Esophagus (tissue), 2 donors: ENCODE results near the gene IQCK. TPM values are rescaled to one million over a fixed set of nuclear protein-coding genes. Genes with fewer than 3 reads are reported as not detected.

Experiments
- H3K27ac ChIP-seq, 2 donors: one replicate each; pipeline ENCODE4 v1.5.1; 2013; ENCODE audit warnings: low read depth in 2 of 2, mild to moderate bottlenecking in 2 of 2, inconsistent platforms in 1 of 2, low read length in 1 of 2, moderate library complexity in 1 of 2
- H3K27me3 ChIP-seq, 2 donors: one replicate each; pipeline ENCODE4 v1.6.1; 2013; ENCODE audit warnings: low read length in 2 of 2, control low read depth in 1 of 2, mild to moderate bottlenecking in 1 of 2; ENCODE audit not compliant: insufficient read depth in 2 of 2, control insufficient read depth in 1 of 2
- H3K36me3 ChIP-seq, 2 donors: one replicate each; pipeline ENCODE4 v1.6.1; 2013; ENCODE audit warnings: low read length in 1 of 2; ENCODE audit not compliant: control insufficient read depth in 2 of 2, insufficient read depth in 2 of 2
- H3K4me1 ChIP-seq, 2 donors: one replicate each; pipeline ENCODE4 v1.6.1; 2013; ENCODE audit warnings: low read length in 1 of 2; ENCODE audit not compliant: control insufficient read depth in 2 of 2, insufficient read depth in 2 of 2
- H3K4me3 ChIP-seq, 2 donors: one replicate each; pipeline ENCODE4 v1.5.1; 2013; ENCODE audit warnings: low read length in 2 of 2, mild to moderate bottlenecking in 2 of 2, low read depth in 1 of 2, moderate library complexity in 1 of 2
- H3K9me3 ChIP-seq, 2 donors: one replicate each; pipeline ENCODE4 v1.6.1; 2013; ENCODE audit warnings: mild to moderate bottlenecking in 2 of 2, low read depth in 1 of 2, low read length in 1 of 2, moderate library complexity in 1 of 2; ENCODE audit not compliant: control insufficient read depth in 2 of 2, insufficient read depth in 1 of 2
- WGBS, 2 donors: extraction: QIAGEN DNeasy Blood & Tissue Kit; methylation state at CpG; one replicate each; pipeline ENCODE4 v1.1.7; 2013; 5-methylcytosine and 5-hydroxymethylcytosine counted together
- polyA plus RNA-seq, 2 donors: library from polyadenylated mRNA; stranded (reverse); fragments of 200-250 nt; gene quantifications; one replicate each; pipeline ENCODE4 v1.2.3, GENCODE V29; 2013
- donor health status: healthy with polysubstance abuse.
- donor health status: Bipolar disorder and iron deficiency.

Gene IQCK
- polyA plus RNA-seq, 2 donors: 4.5 to 5.3 TPM

DNA sequence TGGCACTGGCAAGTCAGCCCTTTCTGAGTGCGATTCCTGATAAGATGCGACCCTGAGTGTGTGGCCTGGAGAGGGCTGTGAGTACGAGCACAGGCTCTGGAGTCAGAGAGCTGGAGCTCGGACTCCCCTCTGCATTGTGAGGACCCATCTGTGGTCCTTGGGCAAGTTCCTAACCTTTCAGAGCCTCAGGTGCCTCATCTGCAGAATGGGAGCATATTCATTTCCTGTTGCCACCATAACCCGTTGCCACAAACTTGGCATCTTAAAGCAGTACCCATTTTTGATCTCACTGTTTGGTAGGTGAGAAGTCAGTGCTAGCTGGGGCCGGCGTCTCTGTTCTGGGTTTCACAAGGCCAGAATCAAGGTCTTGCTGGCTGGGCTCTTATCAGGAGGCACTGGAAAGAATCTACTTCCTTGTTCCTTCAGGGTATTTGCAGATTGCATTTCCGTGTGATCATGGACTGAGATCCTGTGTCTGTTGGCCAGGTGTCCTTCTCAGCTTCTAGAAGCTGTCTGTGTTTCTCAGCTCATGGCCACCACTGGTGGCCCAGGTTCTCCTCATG lies 20.2 kb upstream of the IQCK start:
- H3K36me3 ChIP-seq: peaks cover 2 to 10% of the 10 kb centered on the region in 2 donors
- WGBS, 2 donors: 62 to 80% methylated on average over 8 of the region's 8 CpGs
- H3K27ac ChIP-seq: peak overlapping the region in 1 of 2 donors; percentile 18
- H3K4me1 ChIP-seq: peaks cover 13 to 22% of the 10 kb centered on the region in 2 donors
- H3K4me3 ChIP-seq: no peak overlapping the region
- no peaks in the 10 kb centered on the region for H3K27me3 ChIP-seq
- no peaks in the 10 kb centered on the region for H3K9me3 ChIP-seq

DNA sequence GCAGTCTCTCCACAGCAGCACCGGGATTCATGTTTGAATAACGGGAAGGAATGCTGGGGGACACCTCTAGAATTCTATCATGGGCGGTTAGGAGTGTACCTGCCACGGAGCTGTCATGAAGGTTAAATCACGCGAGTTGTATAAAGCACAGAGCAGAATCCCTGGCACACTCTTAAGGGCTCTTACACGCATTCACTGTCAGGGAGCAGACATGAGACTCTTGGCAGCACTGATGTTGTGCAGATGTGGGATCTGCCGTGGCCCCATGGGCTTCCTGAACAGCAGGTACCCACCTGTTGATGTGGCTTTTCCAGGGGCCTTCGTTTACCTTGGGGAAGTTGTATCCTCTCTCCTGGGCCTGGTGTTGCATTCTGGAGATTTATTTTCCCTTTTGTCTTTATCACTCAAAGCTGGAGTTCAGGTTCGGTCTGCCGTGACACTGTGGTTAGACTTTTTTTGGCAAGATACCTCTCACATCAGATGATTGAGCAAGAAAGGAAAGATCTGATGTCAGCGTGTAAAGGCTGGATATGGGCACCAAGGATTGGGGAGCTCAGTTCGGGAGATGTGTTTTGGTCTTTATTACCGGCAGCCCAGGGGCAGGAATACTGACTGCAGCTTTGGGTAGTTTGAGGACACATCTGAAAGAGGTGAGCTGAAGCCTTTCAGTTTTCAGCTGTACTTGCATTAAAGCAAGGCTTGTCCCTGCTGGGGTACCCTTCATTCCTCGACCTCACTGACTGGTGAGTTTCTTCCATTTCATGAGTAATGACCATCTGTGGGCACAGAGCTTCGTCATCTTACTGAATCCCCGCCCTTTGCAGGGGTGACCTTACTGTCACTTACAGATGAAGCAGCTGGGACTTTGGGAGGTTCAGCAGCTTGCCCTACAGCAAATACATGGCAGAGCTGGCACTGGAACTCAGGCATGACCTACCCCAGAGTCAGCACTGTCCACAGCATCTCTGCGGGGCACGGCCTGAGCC lies 19.3 kb upstream of the IQCK start:
- WGBS, 2 donors: 72% methylated on average over 19 of the region's 19 CpGs
- H3K9me3 ChIP-seq: no peaks in the 10 kb centered on the region
- no peaks in the 10 kb centered on the region for H3K27me3 ChIP-seq
- H3K4me3 ChIP-seq: no peak overlapping the region
- peak overlapping the region in 1 of 2 donors; percentile 54 for H3K27ac ChIP-seq
- H3K36me3 ChIP-seq: peaks cover 2 to 15% of the 10 kb centered on the region in 2 donors
- peaks cover 13 to 22% of the 10 kb centered on the region in 2 donors for H3K4me1 ChIP-seq

DNA sequence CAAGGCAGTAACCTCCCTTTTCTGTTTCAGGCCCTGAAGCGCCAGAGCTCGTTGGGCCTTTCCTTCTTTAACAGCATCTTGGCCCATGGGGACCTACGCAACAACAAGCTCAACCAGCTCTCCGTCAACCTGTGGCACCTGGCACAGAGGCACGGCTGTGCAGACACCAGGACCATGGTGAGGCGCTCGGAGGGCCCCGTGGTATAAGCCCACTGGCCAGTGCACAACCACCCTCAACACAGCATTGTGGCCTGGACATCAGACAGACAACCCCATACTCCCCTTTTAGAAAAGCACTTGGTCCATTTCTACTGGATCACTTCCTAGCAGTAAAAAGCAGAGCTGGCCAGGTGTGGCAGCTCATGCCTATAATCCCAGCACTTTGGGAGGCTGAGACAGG lies 18.6 kb upstream of the IQCK start:
- H3K4me1 ChIP-seq: peaks cover 13 to 22% of the 10 kb centered on the region in 2 donors
- H3K36me3 ChIP-seq: peaks cover 2 to 17% of the 10 kb centered on the region in 2 donors
- H3K4me3 ChIP-seq: peak overlapping the region in 1 of 2 donors; percentile 15
- no peaks in the 10 kb centered on the region for H3K9me3 ChIP-seq
- 94 to 97% methylated on average over 8 of the region's 8 CpGs for WGBS, 2 donors
- H3K27me3 ChIP-seq: no peaks in the 10 kb centered on the region
- peak overlapping the region in 1 of 2 donors; percentile 54 for H3K27ac ChIP-seq

DNA sequence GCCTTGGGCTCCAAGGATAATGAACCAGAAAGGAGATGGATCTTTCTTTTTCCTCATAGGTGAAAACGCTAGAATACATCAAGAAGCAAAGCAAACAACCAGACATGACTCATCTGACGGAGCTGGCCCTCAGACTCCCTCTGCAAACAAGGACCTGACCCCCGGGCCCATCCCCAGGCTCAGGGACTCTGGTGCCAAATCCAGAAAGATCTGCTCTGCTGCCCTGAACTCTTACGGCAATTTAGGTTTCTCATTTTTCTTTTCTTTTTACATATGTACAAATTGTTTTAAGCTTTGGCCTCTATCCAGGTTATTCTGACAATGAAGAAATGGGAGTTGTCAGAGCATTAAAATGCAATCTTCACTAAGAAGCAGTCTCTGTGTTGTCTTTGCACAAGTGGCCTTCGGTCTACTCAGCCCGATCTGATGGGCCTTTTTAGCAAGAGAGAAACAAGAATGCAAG lies 17.7 kb upstream of the IQCK start:
- peaks cover 2 to 20% of the 10 kb centered on the region in 2 donors for H3K36me3 ChIP-seq
- WGBS, 2 donors: 25 to 35% methylated on average over 6 of the region's 6 CpGs
- no peaks in the 10 kb centered on the region for H3K9me3 ChIP-seq
- H3K27me3 ChIP-seq: no peaks in the 10 kb centered on the region
- H3K4me3 ChIP-seq: no peak overlapping the region
- H3K27ac ChIP-seq: peak overlapping the region in 1 of 2 donors; percentile 60
- peaks cover 13 to 25% of the 10 kb centered on the region in 2 donors for H3K4me1 ChIP-seq

DNA sequence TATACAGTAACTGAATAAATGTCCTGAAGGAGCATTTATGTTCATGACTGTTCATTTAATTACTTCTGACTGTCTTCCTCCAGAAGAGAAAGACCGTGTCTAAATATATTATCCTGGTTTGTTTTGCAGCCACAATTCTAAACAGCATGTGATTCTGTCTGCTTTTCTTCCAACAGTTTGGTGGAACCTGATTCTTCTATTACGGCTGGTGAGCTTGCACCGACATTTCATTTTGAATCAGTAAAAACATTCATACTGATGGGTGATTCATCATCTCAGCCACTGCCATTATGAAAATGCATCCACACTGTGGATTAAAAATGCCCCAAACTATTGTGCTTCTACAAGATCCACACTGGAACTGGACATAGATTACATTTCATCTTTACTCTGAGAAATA lies 17.0 kb upstream of the IQCK start:
- WGBS, 2 donors: 53 to 68% methylated on average over 3 of the region's 3 CpGs
- H3K27ac ChIP-seq: peak overlapping the region in 1 of 2 donors; percentile 60
- peaks cover 2 to 23% of the 10 kb centered on the region in 2 donors for H3K36me3 ChIP-seq
- peaks cover 12 to 25% of the 10 kb centered on the region in 2 donors for H3K4me1 ChIP-seq
- H3K4me3 ChIP-seq: no peak overlapping the region
- no peaks in the 10 kb centered on the region for H3K27me3 ChIP-seq
- H3K9me3 ChIP-seq: no peaks in the 10 kb centered on the region

DNA sequence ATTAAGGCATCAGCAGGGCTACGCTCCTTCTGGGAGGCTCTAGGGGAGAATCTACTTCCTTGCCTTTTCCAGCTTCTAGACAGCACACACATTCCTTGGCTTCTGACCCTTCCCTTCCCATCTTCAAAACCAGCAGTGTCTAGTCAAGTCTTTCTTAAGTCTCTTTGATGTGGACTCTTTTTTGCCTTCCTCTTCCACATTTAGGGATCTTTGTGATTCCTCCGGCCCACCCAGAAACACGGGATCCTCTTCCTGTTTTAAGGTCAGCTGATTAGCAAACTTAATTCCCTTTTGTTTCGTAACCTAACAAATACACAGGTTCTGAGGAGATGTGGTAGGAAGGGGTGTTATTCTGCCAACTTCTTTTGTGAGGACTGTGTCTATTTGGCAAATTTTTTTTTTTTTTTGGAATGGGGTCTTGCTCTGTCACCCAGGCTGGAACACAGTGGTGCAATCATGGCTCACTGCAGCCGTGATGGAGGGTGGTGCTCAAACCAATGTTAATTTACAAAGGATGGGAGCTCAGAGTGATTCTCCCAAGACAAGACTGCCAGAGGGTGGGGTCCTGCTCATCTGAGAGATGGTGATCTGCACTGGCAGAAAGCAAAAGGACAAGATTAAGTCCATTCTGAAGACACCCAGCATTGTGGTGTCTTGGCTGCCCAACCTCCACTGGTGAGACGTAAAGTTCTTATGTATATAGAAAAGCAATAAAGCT lies 14.7 kb upstream of the IQCK start:
- Histone ChIP-seq H3K4me3 (no peak overlapping the region), H3K4me1 (peaks cover 8 to 14% of the 10 kb centered on the region in 2 donors), H3K9me3 (no peaks in the 10 kb centered on the region), H3K27ac (peak overlapping the region; percentile 6 to 64), H3K27me3 (no peaks in the 10 kb centered on the region), H3K36me3 (peaks cover 2 to 23% of the 10 kb centered on the region in 2 donors)
- 83 to 84% methylated on average over 6 of the region's 6 CpGs for WGBS, 2 donors

DNA sequence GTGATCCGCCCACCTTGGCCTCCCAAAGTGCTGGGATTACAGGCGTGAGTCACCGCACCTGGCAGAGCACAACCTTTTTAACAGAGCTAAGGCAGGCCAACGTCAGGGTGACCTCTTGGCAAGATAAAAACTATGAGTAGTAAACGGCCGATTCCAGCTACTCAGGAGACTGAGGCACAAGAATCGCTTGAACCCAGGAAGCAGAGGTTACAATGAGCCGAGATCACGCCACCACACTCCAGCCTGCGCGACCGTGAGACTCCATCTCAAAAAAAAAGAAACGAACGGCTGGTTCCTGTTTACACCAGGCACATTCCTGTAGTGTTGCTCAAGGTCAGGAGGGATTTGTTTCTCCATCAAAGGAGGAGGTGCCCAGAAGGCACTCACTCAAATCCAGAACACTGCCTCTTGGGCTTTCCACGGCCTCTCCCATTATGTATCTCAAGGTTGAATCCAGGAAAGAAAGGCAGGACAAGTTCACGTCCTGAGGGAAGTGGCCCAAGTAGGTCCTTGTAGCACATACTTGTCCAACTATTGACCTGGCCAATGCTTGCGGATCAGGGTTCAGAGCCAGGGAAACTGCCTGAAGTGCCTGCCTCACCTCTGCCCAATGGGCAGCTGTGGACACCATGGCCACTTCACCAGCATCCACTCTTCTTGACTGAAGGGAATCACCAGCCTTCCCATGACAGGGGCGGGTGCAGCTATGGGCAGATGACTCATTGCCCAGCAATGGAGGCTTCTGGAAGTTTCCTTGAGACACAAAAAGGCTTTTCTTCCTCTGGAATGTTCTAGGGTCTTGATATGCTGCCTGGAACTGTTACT lies 13.5 kb upstream of the IQCK start:
- 67 to 70% methylated on average over 18 of the region's 18 CpGs for WGBS, 2 donors
- H3K27ac ChIP-seq: peak overlapping the region; percentile 64 to 72
- H3K36me3 ChIP-seq: peaks cover 0 to 24% of the 10 kb centered on the region in 2 donors

DNA sequence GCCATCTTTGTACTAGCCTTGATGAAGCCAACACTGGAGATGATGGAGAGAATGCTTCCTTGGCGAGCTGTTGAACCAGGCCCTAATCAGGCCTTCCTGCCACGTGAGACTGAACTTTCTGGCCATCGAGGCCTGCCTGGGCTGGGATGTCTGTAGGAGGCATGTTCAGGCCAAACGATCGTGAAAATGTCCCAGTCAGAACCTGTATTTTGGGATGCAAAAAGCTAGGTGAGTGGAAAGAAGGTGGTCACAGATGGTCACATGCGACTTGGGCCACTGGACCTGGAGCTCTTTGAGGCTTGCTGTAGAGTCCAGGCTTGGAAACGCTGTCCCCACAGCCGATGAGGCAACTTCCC lies 12.9 kb upstream of the IQCK start:
- Histone ChIP-seq H3K9me3 (no peaks in the 10 kb centered on the region), H3K4me3 (no peak overlapping the region), H3K27me3 (no peaks in the 10 kb centered on the region), H3K4me1 (peaks cover 0 to 3% of the 10 kb centered on the region in 2 donors), H3K27ac (peak overlapping the region in 1 of 2 donors; percentile 72), H3K36me3 (peaks cover 0 to 30% of the 10 kb centered on the region in 2 donors)
- 88 to 96% methylated on average over 8 of the region's 8 CpGs for WGBS, 2 donors

More for the DNA sequence above, 13.5 kb upstream of the IQCK start:
- Histone ChIP-seq H3K4me3 (no peak overlapping the region), H3K27me3 (no peaks in the 10 kb centered on the region), H3K4me1 (peaks cover 2 to 5% of the 10 kb centered on the region in 2 donors), H3K9me3 (no peaks in the 10 kb centered on the region)
